A673 (cell line): ENCODE results near the gene UNC13C. TPM values are rescaled to one million over a fixed set of nuclear protein-coding genes. Genes with fewer than 3 reads are reported as not detected.

Experiments used
- BruUV-seq: library from RNA; stranded (reverse); fragments of 400-500 nt; replicated peaks from 2 replicates; lab custom pipeline; 2021; lab: Mats Ljungman, UMichigan
- CTCF ChIA-PET: fragments of 300-600 bp; sonication (Branson Sonifier 250); formaldehyde crosslinking; loops from one replicate; lab custom pipeline; 2022; ENCODE audit warnings: antibody characterized with exemption; lab: Charles Lee
- POLR2A ChIA-PET: fragments of 300-600 bp; sonication (Branson Sonifier 250); formaldehyde crosslinking; loops from one replicate; lab custom pipeline; 2022; ENCODE audit warnings: antibody characterized with exemption; ENCODE audit not compliant: low non-redundant PET; lab: Charles Lee
- DNase-seq: peaks from one replicate; pipeline ENCODE4 v3.0.0-alpha.2; 2015; ENCODE audit warnings: low spot score
- H3K27ac ChIP-seq: fragments of 200-600 bp; sonication (generic); 2 replicates; pipeline ENCODE4 v1.5.1; 2016; ENCODE audit warnings: mixed run types, low read depth, mild to moderate bottlenecking, mixed read lengths, antibody characterized with exemption, low read length; ENCODE audit not compliant: poor library complexity, severe bottlenecking
- H3K27me3 ChIP-seq: fragments of 200-600 bp; sonication (generic); replicated peaks from 2 replicates; pipeline ENCODE4 v1.6.1; 2017; ENCODE audit warnings: mixed run types, low read depth, mild to moderate bottlenecking, mixed read lengths, antibody characterized with exemption, low read length; ENCODE audit not compliant: insufficient read depth, poor library complexity
- H3K36me3 ChIP-seq: fragments of 200-600 bp; sonication (generic); 2 replicates; pipeline ENCODE4 v1.6.1; 2016; ENCODE audit warnings: mixed run types, mild to moderate bottlenecking, mixed read lengths, antibody characterized with exemption, low read length; ENCODE audit not compliant: insufficient read depth, poor library complexity, severe bottlenecking
- H3K4me1 ChIP-seq: fragments of 200-600 bp; sonication (generic); 2 replicates; pipeline ENCODE4 v1.6.1; 2017; ENCODE audit warnings: mixed run types, mild to moderate bottlenecking, mixed read lengths, antibody characterized with exemption, low read length; ENCODE audit not compliant: insufficient read depth, poor library complexity, severe bottlenecking
- H3K4me3 ChIP-seq: fragments of 200-600 bp; sonication (generic); 2 replicates; pipeline ENCODE4 v1.5.1; 2016; ENCODE audit warnings: low read depth, mixed run types, mild to moderate bottlenecking, mixed read lengths, low read length; ENCODE audit not compliant: poor library complexity, severe bottlenecking
- H3K9me3 ChIP-seq: fragments of 200-600 bp; sonication (generic); 2 replicates; pipeline ENCODE4 v1.6.1; 2016; ENCODE audit warnings: mixed run types, low read depth, mild to moderate bottlenecking, mixed read lengths, antibody characterized with exemption, low read length; ENCODE audit not compliant: poor library complexity, severe bottlenecking
- CTCF ChIP-seq: fragments of 300-800, 200-600 bp; sonication (generic); conservative IDR thresholded peaks from 2 replicates; pipeline ENCODE4 v1.5.1; 2017; ENCODE audit warnings: low read depth, mild to moderate bottlenecking, antibody characterized with exemption, low read length, moderate library complexity, mixed read lengths
- EZH2 ChIP-seq: fragments of 200-600 bp; sonication (generic); IDR thresholded peaks from 2 replicates; pipeline ENCODE4 v1.6.1; 2017; ENCODE audit warnings: borderline replicate concordance, low read depth, mild to moderate bottlenecking, mixed read lengths, antibody characterized with exemption, low read length; ENCODE audit not compliant: poor library complexity, severe bottlenecking
- intact Hi-C: fragments of 100-400 bp; cut with micrococcal nuclease; formaldehyde crosslinking; loops from one replicate; pipeline ENCODE4 v1.10.0; 2022; ENCODE audit not compliant: unreplicated experiment
- total RNA-seq: library from RNA; stranded (reverse); gene quantifications from 2 replicates; pipeline ENCODE4 v1.2.3, GENCODE V29; 2021

The UNC13C gene
- total RNA-seq, 1 experiment from 2014 or later, result not detected

DNA sequence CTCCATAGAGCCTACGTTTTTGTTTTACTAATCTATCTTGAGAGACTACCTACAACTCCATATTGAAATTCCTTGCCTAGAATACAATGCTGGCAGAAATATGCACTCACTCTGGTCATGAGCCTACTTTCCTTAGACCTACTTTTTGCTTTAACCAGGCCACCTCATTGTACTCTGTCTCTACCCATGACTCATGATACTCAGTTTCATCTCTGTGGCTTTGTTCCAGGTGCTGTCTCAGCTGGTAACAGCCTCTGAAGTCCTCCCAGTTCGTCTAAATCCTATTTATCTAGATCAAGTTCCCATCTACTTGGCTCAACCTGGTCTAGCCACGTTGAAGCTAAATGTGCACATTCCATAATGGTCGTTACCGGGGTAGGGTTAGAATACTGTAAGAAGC is 682.1 kb downstream of the UNC13C start:
- Histone ChIP-seq H3K9me3 (peaks cover 8% of the 10 kb centered on the region), H3K27me3 (no peaks in the 10 kb centered on the region), H3K4me3 (no peak overlapping the region), H3K4me1 (no peaks in the 10 kb centered on the region), H3K27ac (no peak overlapping the region), H3K36me3 (no peaks in the 10 kb centered on the region)
- BruUV-seq, result no TSS peak
- TF ChIP-seq CTCF (no peak), EZH2 (no peak)
- ChIA-PET CTCF (no interaction called here), POLR2A (no interaction called here)
- intact Hi-C loops, result no loop called here
- DNase-seq, result no peak

DNA sequence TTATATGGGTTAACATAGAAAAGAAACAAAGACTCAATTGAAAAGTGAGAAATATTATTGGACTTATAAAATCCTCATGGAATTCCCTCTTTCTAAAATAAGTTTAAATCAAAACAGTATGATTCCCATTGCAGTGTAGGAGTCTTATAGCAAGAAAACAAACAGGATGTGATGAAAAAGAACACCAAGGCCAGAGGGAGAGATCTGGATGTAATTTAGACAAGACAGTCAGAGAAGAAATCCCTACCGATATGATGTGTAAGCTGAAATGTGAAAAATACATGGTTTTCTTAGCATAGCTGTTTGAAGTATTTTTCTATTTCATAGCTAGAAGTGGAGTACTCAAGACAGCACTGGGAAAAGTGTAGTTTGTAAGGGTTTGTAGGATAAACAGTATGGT is 697.0 kb downstream of the UNC13C start:
- H3K27ac ChIP-seq, result no peak overlapping the region
- no peaks in the 10 kb centered on the region for H3K27me3 ChIP-seq
- ChIA-PET CTCF (no interaction called here), POLR2A (no interaction called here)
- H3K9me3 ChIP-seq, result peaks cover 19% of the 10 kb centered on the region
- no peaks in the 10 kb centered on the region for H3K4me1 ChIP-seq
- BruUV-seq, result no TSS peak
- no peak overlapping the region for H3K4me3 ChIP-seq
- no peaks in the 10 kb centered on the region for H3K36me3 ChIP-seq
- no peak for DNase-seq
- TF ChIP-seq EZH2, result no peak
- intact Hi-C loops, result no loop called here

- intact Hi-C loops, result no loop called here
- POLR2A ChIA-PET, result no interaction called here
Observed at GRCh38 chr15:54681584-54681983, 703.3 kb downstream of the UNC13C start.

More at GRCh38 chr15:54681584-54681983, 703.3 kb downstream of the UNC13C start:
- Histone ChIP-seq H3K4me3 (no peak overlapping the region), H3K4me1 (no peaks in the 10 kb centered on the region), H3K27ac (no peak overlapping the region), H3K36me3 (no peaks in the 10 kb centered on the region), H3K27me3 (no peaks in the 10 kb centered on the region), H3K9me3 (peaks cover 5% of the 10 kb centered on the region)
- no peak for DNase-seq
- CTCF ChIA-PET, result no interaction called here
- BruUV-seq, result no TSS peak
- no peak for TF ChIP-seq CTCF
- TF ChIP-seq EZH2, result no peak

Other genes starting within 250 kb of the UNC13C start
- not detected in 2 replicates for gene WDR72, start 218.8 kb upstream of the UNC13C start, total RNA-seq